ENCODE results near the gene HLA-DPA1. TPM values are rescaled to one million over a fixed set of nuclear protein-coding genes. Genes with fewer than 3 reads are reported as not detected.
"Not testable (repeated sequence)": the region's sequence is repeated elsewhere in the genome, so short reads cannot be mapped to it uniquely, and the experiment has no call there.

Gene HLA-DPA1
- total RNA-seq, 4 donors from 2014 or later, result 15.4 to 172 (median 67.6) TPM

GRCh38 chr6:33103776-33104175, 30.3 kb upstream of the HLA-DPA1 start:
- H3K9me3 ChIP-seq, result no peaks in the 10 kb centered on the region
- H3K4me1 ChIP-seq, result no peaks in the 10 kb centered on the region
- TF ChIP-seq POLR2A (IDR thresholded peaks at IDR 0.05), result no peak
- TF ChIP-seq, protein P1, sequence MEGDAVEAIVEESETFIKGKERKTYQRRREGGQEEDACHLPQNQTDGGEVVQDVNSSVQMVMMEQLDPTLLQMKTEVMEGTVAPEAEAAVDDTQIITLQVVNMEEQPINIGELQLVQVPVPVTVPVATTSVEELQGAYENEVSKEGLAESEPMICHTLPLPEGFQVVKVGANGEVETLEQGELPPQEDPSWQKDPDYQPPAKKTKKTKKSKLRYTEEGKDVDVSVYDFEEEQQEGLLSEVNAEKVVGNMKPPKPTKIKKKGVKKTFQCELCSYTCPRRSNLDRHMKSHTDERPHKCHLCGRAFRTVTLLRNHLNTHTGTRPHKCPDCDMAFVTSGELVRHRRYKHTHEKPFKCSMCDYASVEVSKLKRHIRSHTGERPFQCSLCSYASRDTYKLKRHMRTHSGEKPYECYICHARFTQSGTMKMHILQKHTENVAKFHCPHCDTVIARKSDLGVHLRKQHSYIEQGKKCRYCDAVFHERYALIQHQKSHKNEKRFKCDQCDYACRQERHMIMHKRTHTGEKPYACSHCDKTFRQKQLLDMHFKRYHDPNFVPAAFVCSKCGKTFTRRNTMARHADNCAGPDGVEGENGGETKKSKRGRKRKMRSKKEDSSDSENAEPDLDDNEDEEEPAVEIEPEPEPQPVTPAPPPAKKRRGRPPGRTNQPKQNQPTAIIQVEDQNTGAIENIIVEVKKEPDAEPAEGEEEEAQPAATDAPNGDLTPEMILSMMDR (IDR thresholded peaks at IDR 0.05), result no peak
- no peaks in the 10 kb centered on the region for H3K36me3 ChIP-seq
- intact Hi-C loops (cut with DNase I), result no loop called here
- H3K27ac ChIP-seq, result no peak overlapping the region
- no peak for DNase-seq
- no peak overlapping the region for H3K4me3 ChIP-seq (replicated peaks in 1 of 3)
- H3K27me3 ChIP-seq, result no peaks in the 10 kb centered on the region
- 51% methylated on average over 3 of the region's 3 CpGs for WGBS, 2 donors

GRCh38 chr6:33101121-33101737, 27.8 kb upstream of the HLA-DPA1 start:
- intact Hi-C loops (cut with DNase I); H3K36me3 ChIP-seq: not testable (repeated sequence)
- 72 to 77% methylated on average over 5 of the region's 5 CpGs for WGBS, 2 donors

DNA sequence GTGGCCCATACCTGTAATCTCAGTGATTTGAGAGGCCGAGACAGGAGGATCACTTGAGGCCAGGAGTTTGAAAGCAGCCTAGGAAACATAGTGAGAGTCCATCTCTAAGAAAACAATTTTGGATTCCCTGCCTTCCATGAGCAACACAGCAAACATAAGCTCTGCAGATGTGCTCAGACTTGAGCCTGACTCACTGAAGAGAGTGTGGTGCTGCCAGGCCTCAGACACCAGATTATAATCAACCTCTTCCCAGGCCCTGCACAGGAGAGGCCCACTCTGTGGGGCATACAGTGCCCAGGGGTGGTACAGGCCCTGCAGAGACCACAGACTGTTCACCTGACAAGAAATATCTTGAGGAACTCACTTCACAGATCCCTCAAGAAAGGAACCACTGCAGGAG, 22.2 kb upstream of the HLA-DPA1 start:
- Histone ChIP-seq H3K4me1 (no peaks in the 10 kb centered on the region), H3K9me3 (no peaks in the 10 kb centered on the region), H3K27ac (no peak overlapping the region), H3K36me3 (no peaks in the 10 kb centered on the region), H3K27me3 (no peaks in the 10 kb centered on the region), H3K4me3 (replicated peaks in 1 of 3) (no peak overlapping the region)
- intact Hi-C loops (cut with DNase I), result no loop called here
- WGBS, 2 donors, result 93 to 100% methylated on average over 1 of the region's 1 CpG
- TF ChIP-seq POLR2A (IDR thresholded peaks at IDR 0.05), result no peak
- TF ChIP-seq, protein P1 (IDR thresholded peaks at IDR 0.05), result no peak
- no peak for DNase-seq

More at GRCh38 chr6:33101121-33101737, 27.8 kb upstream of the HLA-DPA1 start:
- not testable (repeated sequence) for H3K27ac ChIP-seq; DNase-seq; H3K4me3 ChIP-seq (replicated peaks in 1 of 3); H3K9me3 ChIP-seq; H3K27me3 ChIP-seq; H3K4me1 ChIP-seq

DNA sequence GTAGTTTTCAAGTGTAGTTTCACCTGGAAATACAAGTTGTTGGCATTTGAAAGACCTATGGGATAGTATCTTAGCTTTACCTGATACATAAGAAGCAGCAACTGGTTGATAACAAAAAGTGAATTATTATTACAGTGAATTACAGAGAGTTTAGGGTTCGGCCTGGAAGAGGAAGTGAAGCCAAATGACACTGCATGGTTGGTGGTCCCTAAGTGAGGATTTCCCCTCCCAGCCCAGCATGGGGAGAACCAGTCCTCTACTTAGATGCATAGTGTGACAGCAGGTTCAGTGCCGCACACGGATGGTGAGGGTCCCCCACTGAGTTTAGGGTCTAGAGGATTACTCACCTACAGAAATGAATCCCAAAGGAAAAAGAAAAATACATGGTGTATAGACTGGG, 20.4 kb upstream of the HLA-DPA1 start:
- intact Hi-C loops (cut with DNase I), result loop anchor here (5.0 kb wide), 1 partner anchor 82 kb away; no protein-coding TSS in a partner anchor
- WGBS, 2 donors, result 77 to 90% methylated on average over 3 of the region's 3 CpGs
- no peak for DNase-seq
- Histone ChIP-seq H3K36me3 (no peaks in the 10 kb centered on the region), H3K4me3 (replicated peaks in 1 of 3) (no peak overlapping the region), H3K27ac (no peak overlapping the region), H3K9me3 (no peaks in the 10 kb centered on the region), H3K27me3 (no peaks in the 10 kb centered on the region), H3K4me1 (no peaks in the 10 kb centered on the region)
- TF ChIP-seq POLR2A (IDR thresholded peaks at IDR 0.05), result no peak
- TF ChIP-seq, protein P1 (IDR thresholded peaks at IDR 0.05), result no peak

GRCh38 chr6:33092385-33092784, 18.9 kb upstream of the HLA-DPA1 start:
- Histone ChIP-seq H3K36me3 (no peaks in the 10 kb centered on the region), H3K4me3 (replicated peaks in 1 of 3) (no peak overlapping the region), H3K9me3 (no peaks in the 10 kb centered on the region), H3K4me1 (no peaks in the 10 kb centered on the region), H3K27me3 (no peaks in the 10 kb centered on the region), H3K27ac (no peak overlapping the region)
- DNase-seq, result no peak
- intact Hi-C loops (cut with DNase I), result loop anchor here (5.0 kb wide), 1 partner anchor 80 kb away; no protein-coding TSS in a partner anchor
- WGBS, 2 donors, result 83 to 100% methylated on average over 2 of the region's 3 CpGs
- TF ChIP-seq POLR2A (IDR thresholded peaks at IDR 0.05), result no peak
- TF ChIP-seq, protein P1 (IDR thresholded peaks at IDR 0.05), result no peak
